Measurements from ENCODE around the gene GYS1.

DNA sequence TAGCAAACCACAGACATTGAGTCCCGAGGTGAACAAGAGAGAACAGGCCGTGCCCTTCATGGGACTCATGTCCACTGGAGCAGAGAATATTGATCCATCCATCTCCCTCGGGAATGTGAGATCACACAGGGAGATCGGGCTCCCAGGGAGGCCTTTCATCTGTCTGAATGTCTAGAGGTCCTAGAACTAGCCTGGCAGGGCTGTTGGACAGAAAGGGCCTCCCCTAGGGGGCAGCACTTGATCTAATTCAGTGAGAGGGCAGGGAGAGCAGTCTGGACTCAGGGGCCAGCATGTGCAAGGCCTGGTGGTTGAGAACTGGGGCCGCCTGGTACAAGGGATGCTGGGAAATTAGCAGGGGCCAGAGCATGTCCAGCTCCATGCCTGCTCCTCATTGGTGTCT is 4.9 kb upstream of the GYS1 start:
- no peak for TF ChIP-seq ZNF629 (tag by site-specific recombination; IDR thresholded peaks at IDR 0.05)
- no peak for TF ChIP-seq ZBTB7A (tag by site-specific recombination; IDR thresholded peaks at IDR 0.05; ENCODE audit: low read depth)
- TF ChIP-seq ZNF660 (tag by site-specific recombination; IDR thresholded peaks at IDR 0.05) = no peak
- no peak for TF ChIP-seq TRIM28 (IDR thresholded peaks at IDR 0.05; ENCODE audit: borderline replicate concordance, low read length)
- no peak for TF ChIP-seq ZNF175 (tag by site-specific recombination; IDR thresholded peaks at IDR 0.05)
- TF ChIP-seq, protein P1, sequence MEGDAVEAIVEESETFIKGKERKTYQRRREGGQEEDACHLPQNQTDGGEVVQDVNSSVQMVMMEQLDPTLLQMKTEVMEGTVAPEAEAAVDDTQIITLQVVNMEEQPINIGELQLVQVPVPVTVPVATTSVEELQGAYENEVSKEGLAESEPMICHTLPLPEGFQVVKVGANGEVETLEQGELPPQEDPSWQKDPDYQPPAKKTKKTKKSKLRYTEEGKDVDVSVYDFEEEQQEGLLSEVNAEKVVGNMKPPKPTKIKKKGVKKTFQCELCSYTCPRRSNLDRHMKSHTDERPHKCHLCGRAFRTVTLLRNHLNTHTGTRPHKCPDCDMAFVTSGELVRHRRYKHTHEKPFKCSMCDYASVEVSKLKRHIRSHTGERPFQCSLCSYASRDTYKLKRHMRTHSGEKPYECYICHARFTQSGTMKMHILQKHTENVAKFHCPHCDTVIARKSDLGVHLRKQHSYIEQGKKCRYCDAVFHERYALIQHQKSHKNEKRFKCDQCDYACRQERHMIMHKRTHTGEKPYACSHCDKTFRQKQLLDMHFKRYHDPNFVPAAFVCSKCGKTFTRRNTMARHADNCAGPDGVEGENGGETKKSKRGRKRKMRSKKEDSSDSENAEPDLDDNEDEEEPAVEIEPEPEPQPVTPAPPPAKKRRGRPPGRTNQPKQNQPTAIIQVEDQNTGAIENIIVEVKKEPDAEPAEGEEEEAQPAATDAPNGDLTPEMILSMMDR (tag by site-specific recombination; IDR thresholded peaks at IDR 0.05) = peak; percentile 42
- TF ChIP-seq MYNN (tag by site-specific recombination; IDR thresholded peaks at IDR 0.05; ENCODE audit: borderline replicate concordance) = no peak
- TF ChIP-seq BCL11A (tag by site-specific recombination; IDR thresholded peaks at IDR 0.05; ENCODE audit: low read depth) = no peak
- TF ChIP-seq, protein P2, sequence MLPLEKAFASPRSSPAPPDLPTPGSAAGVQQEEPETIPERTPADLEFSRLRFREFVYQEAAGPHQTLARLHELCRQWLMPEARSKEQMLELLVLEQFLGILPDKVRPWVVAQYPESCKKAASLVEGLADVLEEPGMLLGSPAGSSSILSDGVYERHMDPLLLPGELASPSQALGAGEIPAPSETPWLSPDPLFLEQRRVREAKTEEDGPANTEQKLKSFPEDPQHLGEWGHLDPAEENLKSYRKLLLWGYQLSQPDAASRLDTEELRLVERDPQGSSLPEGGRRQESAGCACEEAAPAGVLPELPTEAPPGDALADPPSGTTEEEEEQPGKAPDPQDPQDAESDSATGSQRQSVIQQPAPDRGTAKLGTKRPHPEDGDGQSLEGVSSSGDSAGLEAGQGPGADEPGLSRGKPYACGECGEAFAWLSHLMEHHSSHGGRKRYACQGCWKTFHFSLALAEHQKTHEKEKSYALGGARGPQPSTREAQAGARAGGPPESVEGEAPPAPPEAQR (tag by site-specific recombination; IDR thresholded peaks at IDR 0.05) = no peak

All from HEK293 (cell line).